ENCODE measurements around the gene ZNF385B.
"Not testable (repeated sequence)": the region's sequence is repeated elsewhere in the genome, so short reads cannot be mapped to it uniquely, and the experiment has no call there.

The ZNF385B gene

DNA sequence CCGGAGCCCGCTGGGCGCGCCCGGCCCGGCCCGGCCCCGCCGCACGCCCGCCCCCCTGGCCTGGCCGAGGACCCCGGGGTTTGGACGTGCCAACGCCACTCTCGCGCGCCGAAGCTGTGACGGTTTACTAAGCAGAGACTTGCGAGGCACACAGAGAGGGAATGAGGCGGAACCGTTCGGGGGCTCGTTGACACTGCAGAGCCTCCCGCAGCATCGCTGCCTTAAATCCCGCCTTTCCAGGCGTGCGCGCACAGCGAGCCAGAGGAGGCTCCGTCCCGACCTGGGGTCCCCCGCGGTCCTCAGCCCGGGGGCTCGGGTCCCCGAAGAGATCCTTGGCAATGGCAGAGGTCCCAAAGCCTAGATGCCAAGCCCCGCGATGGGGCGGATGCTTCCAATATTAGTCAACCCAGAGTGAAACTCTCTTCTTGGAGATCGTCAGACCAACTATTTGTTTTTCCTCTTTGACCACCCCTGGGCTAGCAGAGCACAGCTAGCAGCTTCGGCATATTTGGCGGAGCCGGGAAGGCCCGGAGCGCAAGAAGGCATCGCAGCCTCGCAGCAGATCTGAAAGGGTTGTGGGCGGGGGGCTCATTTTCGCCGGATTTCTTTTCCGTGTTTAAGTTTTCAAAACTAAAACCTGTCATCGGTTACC lies at the start of gene ZNF385B:
Gene ZNF385B (minus strand): TSS at position 197 of the 652 bp plus-strand sequence.
- peak in 1 of 2 experiments; percentile 78 for DNase-seq

DNA sequence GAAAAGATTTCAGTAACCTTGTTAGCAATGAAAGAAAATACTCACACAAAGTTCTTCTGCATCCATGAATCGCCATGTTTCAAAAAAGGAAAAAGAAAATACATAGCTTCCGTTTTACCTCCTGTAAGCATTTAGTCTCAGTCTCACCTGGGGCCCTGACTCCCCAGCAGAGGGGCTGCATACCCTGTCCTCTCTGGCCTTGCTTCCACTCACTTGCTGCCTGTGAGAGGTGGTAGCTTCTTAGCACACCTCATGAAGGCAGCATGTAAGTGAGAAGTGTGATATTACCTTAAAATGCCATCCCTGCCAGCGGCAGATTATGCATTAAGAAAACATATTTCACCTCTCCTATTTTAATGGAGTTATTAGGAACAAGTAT lies 49.3 kb upstream of the ZNF385B start:
- DNase-seq = no peak

DNA sequence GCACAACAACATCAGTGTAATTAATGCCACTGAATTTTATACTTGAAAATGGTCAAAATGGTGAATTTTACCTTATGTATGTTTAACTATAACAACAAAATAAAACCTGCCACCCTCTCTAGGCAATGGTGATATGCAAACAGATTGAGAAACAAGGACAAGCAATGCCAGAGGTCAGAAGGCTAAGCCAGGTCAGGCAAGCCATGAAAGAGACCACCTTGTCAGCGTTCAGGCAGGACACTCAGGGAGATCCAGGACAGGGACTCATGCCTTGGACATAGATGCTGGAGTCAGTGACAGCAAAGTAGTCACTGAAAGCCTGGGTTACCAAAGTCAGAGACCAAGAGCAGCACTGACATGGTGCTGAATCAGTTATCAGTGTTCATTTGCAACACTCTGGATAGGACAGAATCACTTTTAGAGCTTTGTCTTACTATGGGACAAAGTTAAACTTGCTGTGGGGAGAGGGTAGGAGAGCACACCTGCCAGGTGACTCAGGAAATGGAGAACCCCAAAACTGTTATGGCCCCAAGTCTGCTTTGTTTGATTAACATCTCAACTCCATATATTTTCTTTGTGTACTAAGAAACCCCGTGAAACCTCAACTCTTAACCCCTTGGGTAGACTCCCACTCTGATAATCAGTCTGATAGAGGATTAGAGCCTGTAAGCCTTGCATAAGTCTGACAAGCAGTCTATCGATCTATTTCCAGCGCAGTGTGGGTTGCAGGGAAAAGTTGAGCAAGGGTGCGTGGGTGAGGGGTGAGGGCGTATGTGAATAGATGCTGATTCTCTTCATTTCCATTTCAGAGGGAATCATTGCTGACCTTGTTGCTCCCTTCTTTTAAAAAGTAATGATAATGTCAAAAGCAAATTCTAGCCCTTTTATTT lies 48.7 kb upstream of the ZNF385B start:
- DNase-seq = no peak

DNA sequence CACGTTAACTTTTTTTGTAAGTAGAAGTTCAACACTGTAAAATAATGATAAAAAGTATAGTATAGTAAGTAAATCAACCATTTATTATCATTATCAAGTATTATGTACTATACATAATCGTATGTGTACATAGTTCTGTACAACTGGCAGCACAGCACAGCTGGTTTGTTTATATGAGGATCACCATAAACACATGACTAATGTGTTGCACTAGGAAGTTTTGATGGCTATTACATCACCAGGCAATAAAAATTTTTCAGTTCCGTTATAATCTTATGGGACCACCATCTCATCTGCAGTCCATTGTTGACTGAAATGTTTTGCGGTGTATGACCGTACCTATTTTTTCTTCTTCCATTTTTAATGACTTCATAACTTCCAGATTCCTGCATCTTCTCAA lies 39.2 kb upstream of the ZNF385B start:
- DNase-seq = no peak

DNA sequence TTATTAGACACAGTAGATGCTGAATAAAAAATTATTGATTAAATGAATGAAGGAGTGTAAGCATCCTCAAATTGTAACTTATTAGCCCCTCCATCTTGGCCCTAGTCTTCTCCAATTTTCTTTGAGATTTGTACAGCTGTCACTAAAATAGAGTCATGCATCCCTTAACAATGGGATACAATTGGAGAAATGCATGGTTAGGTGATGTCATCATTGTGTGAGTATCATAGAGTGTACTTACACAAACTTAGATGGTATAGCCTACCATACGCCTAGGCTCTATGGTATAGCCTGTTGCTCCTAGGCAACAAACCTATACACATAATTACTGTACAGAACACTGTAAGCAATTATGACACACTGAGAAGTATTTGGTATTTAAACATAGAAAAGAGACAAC lies 38.3 kb upstream of the ZNF385B start:
- DNase-seq = no peak

DNA sequence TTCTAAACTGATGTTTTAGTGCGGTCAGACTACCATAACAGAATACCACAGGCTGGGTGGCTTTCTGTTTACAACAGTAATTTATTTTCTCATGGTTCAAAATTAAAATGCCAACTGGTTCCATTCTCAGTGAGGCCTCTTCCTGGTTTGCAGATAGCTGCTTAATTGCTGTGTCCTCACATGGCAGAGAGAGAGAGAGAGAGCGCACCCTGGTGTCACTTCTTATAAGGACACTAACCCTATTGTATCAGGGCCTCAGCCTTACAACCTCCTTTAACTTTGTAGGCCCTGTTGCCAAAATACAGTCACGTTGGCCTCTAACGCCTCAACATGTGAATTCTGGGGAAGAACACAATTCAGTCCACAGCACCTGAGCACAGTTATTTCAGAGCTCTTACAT lies 37.5 kb upstream of the ZNF385B start:
- DNase-seq = peak; percentile 48 to 77

DNA sequence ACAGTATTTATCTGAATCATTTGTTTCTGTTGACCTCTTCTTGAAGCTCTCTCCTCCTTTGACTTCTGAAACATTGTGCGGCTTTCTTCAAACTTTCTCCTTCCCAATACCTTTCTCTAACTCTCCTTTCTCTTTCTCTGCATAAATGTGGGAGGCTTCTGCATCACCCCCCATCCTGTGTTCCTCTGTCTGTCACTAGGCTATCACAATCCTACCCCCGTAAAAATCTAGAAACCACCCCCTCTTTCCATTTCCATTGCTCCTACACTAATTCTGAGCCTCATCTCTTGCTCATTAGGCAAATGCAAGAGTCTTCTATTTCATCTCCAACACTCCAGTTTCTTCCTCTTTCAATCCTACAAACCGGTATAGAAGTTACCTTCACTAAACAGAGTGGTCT lies 32.2 kb upstream of the ZNF385B start:
- DNase-seq = no peak

DNA sequence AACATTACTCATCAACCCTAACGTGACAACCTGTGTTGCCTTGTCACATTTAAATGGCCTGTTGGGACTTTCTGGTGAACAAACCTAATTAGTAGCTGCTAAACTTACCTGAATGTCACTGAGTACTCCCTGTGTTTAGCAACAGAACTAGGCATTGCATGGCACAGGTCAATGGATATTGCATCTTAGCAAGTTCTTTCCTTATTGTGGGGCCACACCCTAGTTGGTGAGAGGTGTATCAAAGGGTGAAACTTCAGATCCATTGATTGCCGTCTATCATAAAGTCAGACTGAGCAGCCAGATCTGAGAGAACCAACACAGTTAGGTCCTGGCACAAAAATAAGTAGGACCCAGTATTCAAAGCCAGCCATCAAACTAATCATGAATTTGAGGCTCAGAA lies 29.8 kb upstream of the ZNF385B start:
- no peak for DNase-seq

DNA sequence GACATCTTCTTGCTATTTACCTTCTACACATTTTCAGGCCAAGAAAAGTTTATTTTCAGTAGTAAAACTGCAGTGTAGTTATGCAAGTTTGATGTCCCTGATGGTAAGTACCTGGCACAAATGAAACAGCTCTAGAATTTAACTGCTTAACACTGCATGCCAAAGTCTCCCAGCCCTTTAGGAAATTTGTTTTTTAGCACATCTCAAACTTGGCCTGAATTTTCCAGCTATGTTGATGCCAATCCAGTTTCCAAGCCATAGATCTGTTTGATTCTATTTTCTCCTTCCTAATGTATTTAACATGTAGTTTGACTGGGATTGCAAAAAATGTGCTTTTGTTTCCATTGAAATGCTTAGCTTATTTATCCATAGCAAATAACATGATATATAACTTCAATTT lies 29.3 kb upstream of the ZNF385B start:
- DNase-seq = no peak

DNA sequence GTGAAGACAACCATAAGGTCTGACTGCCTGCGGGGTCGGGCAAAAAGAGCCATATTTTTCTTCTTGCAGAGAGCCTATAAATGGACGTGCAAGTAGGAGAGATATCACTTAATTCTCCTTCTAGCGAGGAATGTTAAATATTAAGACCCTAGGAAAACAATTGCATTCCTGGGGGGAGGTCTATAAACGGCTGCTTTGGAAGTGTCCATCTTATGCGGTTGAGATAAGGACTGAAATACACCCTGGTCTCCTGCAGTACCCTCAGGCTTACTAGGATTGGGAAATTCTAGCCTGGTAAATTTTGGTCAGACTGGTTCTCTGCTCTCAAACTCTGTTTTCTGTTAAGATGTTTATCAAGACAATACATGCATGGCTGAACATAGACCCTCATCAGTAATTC lies 27.2 kb upstream of the ZNF385B start:
- DNase-seq = not testable (repeated sequence)

DNA sequence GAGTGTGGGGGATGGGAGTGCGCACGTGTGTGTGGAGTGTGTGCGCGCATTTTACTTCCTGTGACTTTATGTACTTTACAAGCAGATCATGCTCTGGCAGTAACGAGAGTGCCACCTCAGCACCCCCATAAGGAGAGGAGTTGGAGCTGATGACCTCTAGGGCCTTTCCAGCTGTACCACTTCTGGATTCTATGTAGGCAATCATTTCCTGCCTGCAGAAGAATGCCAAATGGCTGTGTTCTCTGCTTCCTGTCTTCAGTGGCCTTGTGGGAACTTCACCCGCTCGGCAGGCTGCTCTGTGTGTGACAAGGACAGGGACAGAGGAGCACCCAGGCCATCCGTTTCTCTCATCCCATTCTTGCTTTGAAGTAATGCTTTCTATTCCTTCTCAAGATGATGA lies 22.8 kb upstream of the ZNF385B start:
- DNase-seq = no peak

DNA sequence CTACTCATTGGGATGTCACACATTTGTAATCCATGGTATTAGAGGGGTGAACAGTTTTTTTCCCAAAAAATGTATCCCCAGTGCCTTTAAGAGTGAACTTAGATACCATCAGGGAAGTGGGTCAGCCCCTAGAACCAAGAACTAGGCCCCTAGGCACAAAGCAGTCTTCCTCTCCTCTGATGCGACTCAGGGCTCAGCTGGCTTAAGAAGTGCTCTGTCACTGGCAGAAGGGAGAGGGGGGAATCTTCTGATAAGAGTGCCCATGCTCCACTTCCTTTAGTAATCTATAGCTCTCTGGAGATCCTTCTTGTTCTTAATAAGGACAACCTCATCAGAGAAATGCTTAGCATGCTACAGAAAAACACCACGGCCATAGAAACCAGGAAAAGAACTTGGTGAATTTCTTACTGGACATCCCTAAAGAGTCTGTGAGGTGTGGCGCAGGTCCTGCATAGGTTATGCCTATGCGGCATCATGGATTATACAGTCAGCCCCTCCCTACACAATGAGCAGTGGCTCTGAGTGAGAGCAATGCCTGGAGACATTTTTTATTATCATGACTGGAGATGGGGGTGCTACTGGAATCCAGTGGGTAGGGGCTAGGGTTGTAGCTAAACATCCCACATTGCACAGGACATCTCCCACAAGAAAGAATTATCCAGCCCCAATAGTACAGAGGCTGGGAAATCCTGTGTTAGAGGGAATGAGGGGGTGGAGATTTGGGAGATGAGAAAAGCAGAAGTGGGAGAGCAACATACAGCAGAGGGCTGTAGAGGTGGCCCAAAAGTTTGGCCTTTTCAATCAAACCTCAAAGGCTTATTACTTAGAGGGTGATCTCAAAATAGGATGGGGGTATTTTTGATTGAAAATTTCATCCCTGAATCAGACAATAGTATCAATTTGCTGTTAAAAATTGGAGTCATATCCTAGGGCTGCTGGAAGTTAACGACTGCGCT lies 21.7 kb upstream of the ZNF385B start:
- DNase-seq = no peak

DNA sequence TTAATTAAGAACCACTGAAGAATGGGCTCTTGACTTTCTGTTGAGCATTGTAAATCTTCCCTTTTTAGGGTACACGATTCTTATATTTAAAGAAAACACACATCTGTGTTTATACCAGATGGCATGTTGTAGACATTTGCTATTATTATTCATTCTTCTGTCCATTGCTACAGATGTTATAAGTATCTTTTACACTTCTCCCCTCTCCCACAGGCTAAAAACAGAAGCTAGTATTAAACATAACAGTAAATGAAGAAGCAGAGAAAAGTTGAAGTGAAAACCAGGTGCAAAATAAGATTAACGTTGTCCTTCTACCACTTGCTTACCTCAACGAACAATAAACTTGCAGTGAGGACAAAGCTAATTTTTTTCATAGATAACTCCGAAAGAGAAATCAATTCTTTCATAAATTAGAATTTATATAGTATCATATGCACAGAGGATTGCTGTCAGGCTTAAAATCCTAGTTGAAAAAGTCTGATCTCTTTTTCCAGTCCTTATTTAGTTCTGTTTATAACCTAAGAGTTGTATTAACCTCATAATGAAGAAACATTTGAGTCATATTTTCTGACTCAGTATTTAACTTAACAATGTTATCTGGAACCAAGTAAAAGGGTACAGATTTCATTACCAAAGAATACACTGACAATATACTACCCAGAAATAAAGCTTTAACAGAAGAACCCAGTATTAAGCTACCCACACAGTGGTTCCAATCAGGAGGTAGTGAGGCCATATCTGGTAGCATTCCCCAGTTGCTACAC lies 16.4 kb upstream of the ZNF385B start:
- no peak for DNase-seq

DNA sequence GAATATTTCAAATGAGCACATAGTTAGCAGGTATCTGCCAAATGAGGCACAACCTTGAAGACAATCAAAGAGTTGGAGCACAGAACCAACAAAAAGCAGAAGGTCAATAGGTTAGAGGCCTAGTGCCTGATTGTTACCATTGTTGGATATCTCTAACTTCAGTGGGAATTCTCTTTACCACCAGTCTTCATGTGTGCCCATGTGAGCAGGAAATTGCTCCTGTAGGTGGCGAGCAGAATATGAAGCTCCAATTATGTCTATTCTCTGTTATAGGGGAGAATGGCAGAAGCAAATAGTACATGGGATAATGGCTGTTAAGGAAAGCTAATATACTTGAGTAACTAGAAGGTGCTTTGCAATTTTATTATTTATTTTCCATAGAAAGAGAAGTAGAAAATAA lies 14.9 kb upstream of the ZNF385B start:
- DNase-seq = peak in 1 of 2 experiments; percentile 7

DNA sequence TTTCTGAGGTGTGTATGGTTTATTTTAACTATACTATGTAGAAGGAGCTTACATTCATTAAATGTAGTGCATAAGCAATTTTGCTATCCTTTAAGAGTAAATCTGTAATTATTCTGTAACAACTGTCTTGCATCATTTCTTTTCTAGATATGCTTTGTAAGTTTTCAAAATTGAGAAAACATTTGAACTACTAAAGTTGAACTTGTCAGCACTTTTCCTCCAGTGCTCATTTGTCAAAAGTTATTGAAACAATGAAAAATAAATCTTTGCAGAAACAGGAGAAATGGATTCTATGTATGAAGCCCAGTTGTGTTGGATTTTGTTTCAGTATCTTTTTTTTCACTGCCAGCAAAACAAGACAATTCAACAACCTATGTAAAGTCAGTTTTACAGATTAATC lies 14.5 kb upstream of the ZNF385B start:
- DNase-seq = no peak

DNA sequence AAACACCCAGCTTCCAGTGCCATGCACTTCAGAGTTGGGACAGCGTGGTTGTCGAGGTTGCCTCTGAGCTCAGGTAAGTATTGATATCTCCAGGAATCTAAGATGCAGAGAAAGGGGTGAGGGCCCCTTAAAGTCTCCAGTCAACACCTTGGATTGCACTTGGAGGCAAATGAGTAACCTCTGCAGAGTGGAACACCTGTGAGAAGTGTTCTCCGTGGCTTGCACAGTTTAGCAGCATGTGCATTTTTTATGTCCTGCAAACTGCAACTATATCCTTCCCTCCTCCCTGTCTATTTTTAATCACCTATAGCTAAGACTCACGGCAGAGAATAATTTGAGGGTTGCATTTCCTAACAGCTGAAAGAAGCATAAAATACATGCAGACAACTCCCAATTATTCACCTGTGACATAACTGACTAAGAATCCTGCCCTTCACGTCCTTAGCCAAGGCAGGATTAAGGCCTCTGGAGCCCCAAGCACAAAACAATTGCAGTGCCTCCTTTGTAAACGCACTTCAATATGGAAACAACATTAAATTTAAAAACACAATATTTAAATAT lies 1.6 kb upstream of the ZNF385B start:
- DNase-seq = no peak

DNA sequence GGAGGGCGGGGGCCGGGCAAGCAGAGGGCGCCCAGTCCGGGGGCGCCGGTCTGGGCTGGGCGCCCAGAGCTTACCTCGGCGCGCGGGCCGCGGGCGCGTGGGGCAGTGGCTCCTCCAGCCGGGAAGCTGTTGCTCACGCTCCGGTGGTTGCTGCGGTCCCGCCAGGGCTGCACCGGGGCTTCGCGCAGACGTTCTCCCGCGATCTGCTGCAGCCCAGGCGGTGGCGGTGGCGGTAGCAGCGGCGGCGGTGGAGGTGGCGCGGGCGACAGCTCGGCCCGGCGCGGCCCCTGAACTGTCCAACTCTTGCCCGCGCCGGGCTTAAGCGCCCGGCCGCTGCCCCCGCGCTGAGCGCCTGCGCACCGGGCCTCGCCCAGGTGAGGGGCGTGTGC lies 391 bp downstream of the ZNF385B start:
- peak in 1 of 2 experiments; percentile 78 for DNase-seq

DNA sequence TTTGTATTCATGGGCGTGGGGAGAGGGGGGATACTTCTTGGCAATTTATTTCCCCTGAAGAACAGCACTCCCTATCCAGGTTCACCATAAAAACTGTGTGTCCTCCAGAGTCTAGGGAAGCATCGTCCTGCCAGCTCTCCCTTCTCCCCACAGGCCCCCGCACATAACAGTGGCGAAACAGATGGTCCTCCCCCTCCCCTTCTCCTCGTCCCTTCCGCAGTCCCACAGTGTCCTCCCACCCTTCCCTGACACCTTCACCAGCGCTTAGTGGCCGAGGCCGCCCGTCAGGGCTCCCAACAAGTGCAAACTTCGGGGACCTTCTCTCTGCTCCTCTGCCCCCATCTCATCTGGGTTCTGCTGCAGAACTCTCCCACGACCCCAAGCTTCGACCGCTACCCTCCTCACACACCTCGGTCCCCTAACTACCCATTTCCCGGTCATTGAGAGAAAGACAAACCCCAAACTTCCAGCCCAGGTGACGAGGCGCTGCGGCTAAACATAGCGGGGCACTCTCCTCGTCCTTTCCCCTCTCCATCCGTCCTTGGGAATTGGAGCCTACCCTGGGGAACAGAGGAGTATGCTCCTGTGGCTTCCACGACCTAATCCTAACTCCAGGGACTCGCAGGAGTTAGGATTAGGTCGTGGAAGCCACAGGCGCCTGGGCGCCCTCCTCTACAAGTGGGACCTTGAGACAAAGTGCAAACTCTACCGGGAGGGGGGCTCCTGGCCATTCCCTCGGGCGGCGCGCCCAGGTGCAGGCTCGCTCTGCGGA lies 971 bp downstream of the ZNF385B start:
- DNase-seq = peak in 1 of 2 experiments; percentile 34

DNA sequence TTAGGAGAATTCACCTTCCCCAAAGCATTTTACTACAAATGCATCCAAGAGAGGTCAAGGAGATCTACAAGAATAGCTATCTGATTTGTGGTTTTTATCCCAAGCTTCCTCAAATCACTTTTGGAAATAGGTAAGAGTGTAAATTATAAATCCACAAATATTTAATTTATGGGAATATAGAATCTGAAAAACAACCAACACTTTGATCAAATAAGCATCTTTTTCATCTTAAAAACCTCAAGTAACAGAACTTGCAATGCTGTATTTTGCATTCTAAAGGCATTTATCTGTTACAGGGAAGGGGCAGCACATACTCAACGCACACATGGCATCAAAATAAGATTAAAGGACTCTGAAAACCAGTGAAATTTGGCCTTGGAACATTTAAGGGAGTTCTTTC lies 1.9 kb downstream of the ZNF385B start:
- DNase-seq = no peak

DNA sequence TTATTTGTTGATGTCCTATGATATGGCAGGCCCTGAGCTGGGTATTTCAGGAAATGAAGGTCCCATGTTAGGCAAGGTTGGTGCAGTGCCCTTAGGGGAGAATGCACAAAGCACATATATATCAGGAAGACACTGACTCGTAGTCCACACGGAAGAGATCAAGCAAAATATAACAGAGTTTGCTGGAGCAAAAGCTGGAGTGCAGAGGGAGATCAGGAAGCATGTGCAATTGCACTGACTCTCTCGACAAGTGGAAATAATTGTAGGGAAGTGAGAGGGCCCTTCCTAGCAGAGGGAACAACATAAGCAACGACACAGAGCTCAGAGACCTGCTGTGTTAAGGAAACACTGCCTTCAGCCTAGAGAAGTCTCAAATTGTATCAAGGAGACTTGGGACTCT lies 4.2 kb downstream of the ZNF385B start:
- DNase-seq = peak; percentile 20 to 38

DNA sequence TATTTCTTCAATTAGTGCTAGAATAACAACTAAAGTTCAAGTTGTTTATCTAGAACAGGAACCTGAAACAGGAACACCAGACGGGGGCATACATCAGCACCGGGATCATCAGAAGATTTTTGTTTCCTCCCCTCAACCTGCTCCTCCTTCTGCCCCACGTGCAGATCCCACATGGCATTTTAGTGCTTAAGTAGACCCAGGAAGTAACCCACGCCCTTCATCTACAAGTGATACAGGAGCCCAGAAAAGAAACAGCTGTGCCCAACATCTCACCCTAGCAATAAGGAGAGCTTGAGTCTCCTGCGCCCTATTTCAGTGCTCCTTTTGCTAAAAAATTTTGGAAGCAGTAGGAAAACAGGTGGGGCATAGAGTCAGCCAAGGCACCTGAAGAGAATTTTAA lies 5.2 kb downstream of the ZNF385B start:
- peak in 1 of 2 experiments; percentile 23 for DNase-seq

All from NCI-H526 (cell line).